Measurements from ENCODE around the gene IMMP1L. TPM values are rescaled to one million over a fixed set of nuclear protein-coding genes. Genes with fewer than 3 reads are reported as not detected.
"Not testable (repeated sequence)": the region's sequence is repeated elsewhere in the genome, so short reads cannot be mapped to it uniquely, and the experiment has no call there.

The IMMP1L gene
- total and polyA plus RNA-seq, 10 of the 15 experiments (the other 5 are each of a cell fraction or from before 2014, with no cell fraction given): 29.4 to 145 (median 85.8) TPM

GRCh38 chr11:31499576-31500178, 9.7 kb downstream of the IMMP1L start (continued):
- TF ChIP-seq MLLT1 (IDR thresholded peaks at IDR 0.05): no peak

DNA sequence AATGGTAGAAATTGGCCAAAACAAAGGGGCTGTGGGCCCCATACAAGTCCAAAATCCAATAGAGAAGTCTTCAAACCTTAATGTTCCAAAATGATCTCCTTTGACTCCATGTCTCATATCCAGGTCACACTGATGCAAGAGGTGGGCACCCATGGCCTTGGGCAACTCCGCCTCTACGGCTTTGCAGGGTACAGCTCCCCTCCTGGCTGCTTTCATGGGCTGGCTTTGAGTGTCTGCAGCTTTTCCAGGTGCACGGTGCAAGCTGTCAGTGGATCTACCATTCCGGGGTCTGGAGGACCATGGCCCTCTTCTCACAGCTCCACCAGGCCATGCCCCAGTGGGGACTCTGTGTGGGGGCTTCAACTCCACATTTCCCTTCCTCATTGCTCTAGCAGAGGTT, 15.7 kb downstream of the IMMP1L start:
- H3K79me2 ChIP-seq (ENCODE audit: control insufficient read depth, insufficient read depth, low read length); ATAC-seq; BruUV-seq (replicated peaks); H3K4me2 ChIP-seq (ENCODE audit: control insufficient read depth, insufficient read depth); H3K27me3 ChIP-seq (replicated peaks in 1 of 2; ENCODE audit: control insufficient read depth in 2 of 2, insufficient read depth in 2 of 2, low read length in 1 of 2); H2AFZ ChIP-seq (ENCODE audit: control insufficient read depth, low read depth, low read length); POLR2A ChIA-PET; H3K4me1 ChIP-seq (ENCODE audit: control insufficient read depth, insufficient read depth, low read length); H3K4me3 ChIP-seq; RAD21 ChIA-PET (ENCODE audit: unreplicated experiment); FAIRE-seq; H3K36me3 ChIP-seq (ENCODE audit: control insufficient read depth in 2 of 2, insufficient read depth in 2 of 2, low read length in 1 of 2); SMC1A ChIA-PET (ENCODE audit: uncharacterized antibody, unreplicated experiment); DNase-seq (ENCODE audit: low read depth, low spot score); H4K20me1 ChIP-seq (ENCODE audit: control insufficient read depth, insufficient read depth); H3K9ac ChIP-seq (ENCODE audit: control insufficient read depth, insufficient read depth, low read length); H3K9me3 ChIP-seq (replicated peaks; ENCODE audit: control insufficient read depth, insufficient read depth, low read length); H3K27ac ChIP-seq (ENCODE audit: control insufficient read depth, insufficient read depth): not testable (repeated sequence)
- intact Hi-C loops (cut with micrococcal nuclease; ENCODE audit: unreplicated experiment): loop anchor here (5.0 kb wide), 1 partner anchor 319 kb away; the partner anchor contains the start of gene PAX6
- CTCF ChIA-PET: interaction anchor here (0.6 kb wide), 1 partner anchor 10 kb away, joined by 4 read pairs; no protein-coding TSS in a partner anchor
- 100% methylated on average over 4 of the region's 4 CpGs for WGBS (ENCODE audit: insufficient coverage, insufficient replicate concordance, low lambda C conversion rate, missing lambda C conversion rate)
- in situ Hi-C loops (cut with MboI): loop anchor here (10.0 kb wide), 1 partner anchor 461 kb away; no protein-coding TSS in a partner anchor

DNA sequence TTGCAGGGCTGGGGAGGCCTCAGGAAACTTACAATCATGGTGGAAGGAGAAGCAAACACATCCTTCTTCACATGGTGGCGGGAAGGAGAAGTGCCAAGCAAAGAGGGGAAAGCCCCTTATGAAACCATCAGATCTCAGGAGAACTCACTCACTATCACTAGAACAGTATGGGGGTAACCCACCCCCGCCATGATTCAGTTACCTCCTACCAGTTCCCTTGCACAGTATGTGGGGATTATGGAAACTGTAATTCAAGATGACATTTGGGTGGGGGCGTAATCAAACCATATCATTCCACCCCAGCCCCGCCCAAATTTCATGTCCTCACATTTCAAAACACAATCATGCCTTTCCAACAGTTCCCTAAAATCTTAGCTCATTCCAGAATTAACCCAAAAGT, 16.2 kb downstream of the IMMP1L start:
- H3K9me3 ChIP-seq (replicated peaks; ENCODE audit: control insufficient read depth, insufficient read depth, low read length): peaks cover 8% of the 10 kb centered on the region; the same call in 2 of the 3 replicates
- H3K79me2 ChIP-seq (ENCODE audit: control insufficient read depth, insufficient read depth, low read length): peaks cover 2% of the 10 kb centered on the region
- no peak overlapping the region for H3K4me2 ChIP-seq (ENCODE audit: control insufficient read depth, insufficient read depth)
- H2AFZ ChIP-seq (ENCODE audit: control insufficient read depth, low read depth, low read length): no peak overlapping the region
- TF ChIP-seq MTA3 (IDR thresholded peaks at IDR 0.05; ENCODE audit: borderline replicate concordance, low read length): no peak
- no peak for TF ChIP-seq ZNF622 (IDR thresholded peaks at IDR 0.05)
- no peak for TF ChIP-seq ELK1 (IDR thresholded peaks at IDR 0.05; ENCODE audit: low read depth, low read length)
- TF ChIP-seq EGR1 (IDR thresholded peaks at IDR 0.05; ENCODE audit: borderline replicate concordance in 1 of 2, low read depth in 2 of 2, low read length in 2 of 2): no peak
- TF ChIP-seq, protein P1, sequence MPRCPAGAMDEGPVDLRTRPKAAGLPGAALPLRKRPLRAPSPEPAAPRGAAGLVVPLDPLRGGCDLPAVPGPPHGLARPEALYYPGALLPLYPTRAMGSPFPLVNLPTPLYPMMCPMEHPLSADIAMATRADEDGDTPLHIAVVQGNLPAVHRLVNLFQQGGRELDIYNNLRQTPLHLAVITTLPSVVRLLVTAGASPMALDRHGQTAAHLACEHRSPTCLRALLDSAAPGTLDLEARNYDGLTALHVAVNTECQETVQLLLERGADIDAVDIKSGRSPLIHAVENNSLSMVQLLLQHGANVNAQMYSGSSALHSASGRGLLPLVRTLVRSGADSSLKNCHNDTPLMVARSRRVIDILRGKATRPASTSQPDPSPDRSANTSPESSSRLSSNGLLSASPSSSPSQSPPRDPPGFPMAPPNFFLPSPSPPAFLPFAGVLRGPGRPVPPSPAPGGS (IDR thresholded peaks at IDR 0.05; ENCODE audit: borderline replicate concordance, insufficient read depth, low read depth, low read length, poor library complexity, severe bottlenecking): no peak
- no peak for TF ChIP-seq STAT3 (IDR thresholded peaks at IDR 0.05; ENCODE audit: low read depth, low read length)
- no peak for TF ChIP-seq CBX5 (IDR thresholded peaks at IDR 0.05; ENCODE audit: low read depth)
- no peak for TF ChIP-seq FOXM1 (IDR thresholded peaks at IDR 0.05; ENCODE audit: low read depth, low read length)
- POLR2A ChIA-PET: no interaction called here
- RAD21 ChIA-PET (ENCODE audit: unreplicated experiment): no interaction called here
- H3K27me3 ChIP-seq (replicated peaks in 1 of 2; ENCODE audit: control insufficient read depth in 2 of 2, insufficient read depth in 2 of 2, low read length in 1 of 2): no peaks in the 10 kb centered on the region
- ATAC-seq (no peak), FAIRE-seq (no peak), DNase-seq (ENCODE audit: low read depth, low spot score) (no peak)
- WGBS (ENCODE audit: insufficient coverage, insufficient replicate concordance, low lambda C conversion rate, missing lambda C conversion rate): 100% methylated on average over 4 of the region's 4 CpGs
- intact Hi-C loops (cut with micrococcal nuclease; ENCODE audit: unreplicated experiment) (loop anchor here (5.0 kb wide), 1 partner anchor 319 kb away; the partner anchor contains the start of gene PAX6), in situ Hi-C loops (cut with MboI) (loop anchor here (10.0 kb wide), 1 partner anchor 462 kb away; no protein-coding TSS in a partner anchor)
- no peak overlapping the region for H3K4me3 ChIP-seq
- no peak overlapping the region for H3K9ac ChIP-seq (ENCODE audit: control insufficient read depth, insufficient read depth, low read length)
- no TSS peak for BruUV-seq (replicated peaks)
- SMC1A ChIA-PET (ENCODE audit: uncharacterized antibody, unreplicated experiment): no interaction called here
- H4K20me1 ChIP-seq (ENCODE audit: control insufficient read depth, insufficient read depth): no peaks in the 10 kb centered on the region
- no peak overlapping the region for H3K27ac ChIP-seq (ENCODE audit: control insufficient read depth, insufficient read depth)
- CTCF ChIA-PET: interaction anchor here (0.6 to 1.0 kb wide), 2 partner anchors 10 to 464 kb away, joined by 3 to 4 read pairs; no protein-coding TSS in a partner anchor
- no peaks in the 10 kb centered on the region; a peak in 2 of 4 replicates for H3K36me3 ChIP-seq (ENCODE audit: control insufficient read depth in 2 of 2, insufficient read depth in 2 of 2, low read length in 1 of 2)
- no peaks in the 10 kb centered on the region for H3K4me1 ChIP-seq (ENCODE audit: control insufficient read depth, insufficient read depth, low read length)

Data from GM12878 (cell line).